GOT3 (cell line): ENCODE data around the gene PLD6.
"Not testable (repeated sequence)": the region's sequence is repeated elsewhere in the genome, so short reads cannot be mapped to it uniquely, and the experiment has no call there.

ENCODE experiments used
- DNase-seq: peaks from one replicate; lab custom pipeline; 2025; ENCODE audit warnings: mixed read lengths; lab: John Stamatoyannopoulos, UW

Gene PLD6, protein sequence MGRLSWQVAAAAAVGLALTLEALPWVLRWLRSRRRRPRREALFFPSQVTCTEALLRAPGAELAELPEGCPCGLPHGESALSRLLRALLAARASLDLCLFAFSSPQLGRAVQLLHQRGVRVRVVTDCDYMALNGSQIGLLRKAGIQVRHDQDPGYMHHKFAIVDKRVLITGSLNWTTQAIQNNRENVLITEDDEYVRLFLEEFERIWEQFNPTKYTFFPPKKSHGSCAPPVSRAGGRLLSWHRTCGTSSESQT

DNA sequence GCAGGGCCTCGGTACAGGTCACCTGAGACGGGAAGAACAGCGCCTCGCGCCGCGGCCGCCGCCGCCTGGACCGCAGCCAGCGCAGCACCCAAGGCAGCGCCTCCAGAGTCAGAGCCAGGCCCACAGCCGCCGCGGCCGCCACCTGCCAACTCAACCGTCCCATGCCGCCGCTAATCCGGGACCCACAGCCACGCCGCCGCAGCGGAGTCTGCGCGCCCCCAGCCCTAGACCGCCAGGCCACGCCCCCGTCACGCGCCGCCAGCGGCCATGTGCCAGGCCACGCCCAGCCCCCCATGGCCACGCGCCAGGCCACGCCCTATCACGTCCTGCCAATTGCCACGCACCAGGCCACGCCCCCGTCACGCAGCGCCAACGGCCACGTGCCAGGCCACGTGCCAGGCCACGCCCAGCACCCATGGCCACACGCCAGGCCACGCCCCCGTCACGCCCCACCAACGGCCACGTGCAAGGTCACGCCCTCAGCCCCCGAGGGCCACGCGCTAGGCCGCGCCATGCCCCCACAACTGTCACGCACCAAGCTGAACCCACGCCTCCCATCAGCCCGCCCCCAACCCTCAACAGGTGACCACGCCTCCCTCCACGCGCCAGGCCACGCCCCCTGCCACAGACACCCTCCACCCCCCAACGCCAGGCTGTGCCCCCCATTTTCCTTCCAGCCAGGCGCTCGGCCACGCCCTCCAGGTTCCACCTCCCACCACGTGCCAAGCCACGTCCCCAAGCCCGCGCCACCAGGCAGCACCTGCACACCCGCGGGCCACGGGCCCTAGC lies at the start of gene PLD6:
PLD6 (minus strand) TSS at position 210 of the 789 bp plus-strand sequence; CDS start at position 163, 47 bp downstream.
- peak; percentile 69 for DNase-seq

DNA sequence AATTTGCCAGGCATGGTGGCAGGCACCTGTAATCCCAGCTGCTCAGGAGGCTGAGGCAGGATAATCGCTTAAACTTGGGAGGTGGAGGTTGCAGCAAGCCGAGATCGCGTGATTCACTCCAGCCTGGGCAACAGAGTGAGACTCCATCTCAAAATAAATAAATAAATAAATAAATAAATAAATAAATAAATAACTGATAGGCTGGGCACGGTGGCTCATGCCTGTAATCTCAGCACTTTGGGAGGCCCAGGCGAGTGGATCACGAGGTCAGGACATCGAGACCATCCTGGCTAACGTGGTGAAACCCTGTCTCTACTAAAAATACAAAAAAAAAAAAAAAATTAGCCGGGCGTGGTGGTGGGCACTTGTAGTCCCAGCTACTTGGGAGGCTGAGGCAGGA lies 49.6 kb upstream of the PLD6 start:
- DNase-seq, result not testable (repeated sequence)

DNA sequence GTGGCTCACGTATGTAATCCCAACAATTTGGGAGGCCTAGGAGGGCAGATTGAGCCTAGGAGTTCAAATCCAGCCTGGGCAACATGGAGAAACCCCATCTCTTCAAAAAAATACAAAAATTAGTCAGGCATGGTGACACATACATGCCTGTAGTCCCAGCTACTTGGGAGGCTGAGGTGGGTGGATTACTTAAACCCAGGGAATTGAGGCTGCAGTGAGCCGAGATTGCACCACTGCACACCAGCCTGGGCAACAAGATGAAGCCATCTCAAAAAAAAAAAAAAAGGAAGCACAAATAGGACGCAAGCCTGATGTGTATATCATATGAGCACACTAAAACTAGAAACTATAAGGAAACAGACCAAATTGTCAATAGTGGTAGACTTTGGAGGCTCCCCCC lies 47.9 kb upstream of the PLD6 start:
- DNase-seq, result no peak

DNA sequence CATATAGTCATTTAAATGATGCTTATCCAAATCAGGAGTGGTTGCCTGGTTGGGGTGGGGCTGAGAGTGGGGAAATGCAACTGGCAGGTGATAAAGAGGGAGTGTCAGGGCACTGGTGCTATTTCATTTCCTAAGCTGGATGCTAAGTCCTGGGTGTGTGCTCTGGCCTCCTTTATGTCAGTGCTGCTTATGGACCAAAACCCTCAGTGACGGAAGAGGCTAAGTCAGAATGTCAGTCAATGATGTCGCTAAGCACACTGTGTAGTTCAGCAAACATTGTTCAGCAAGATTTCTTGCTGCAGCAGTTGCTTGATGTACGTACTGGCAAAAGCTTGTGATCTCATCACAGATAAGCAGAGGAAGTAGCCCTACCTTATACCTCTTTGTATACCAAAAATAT lies 47.3 kb upstream of the PLD6 start:
- no peak for DNase-seq

DNA sequence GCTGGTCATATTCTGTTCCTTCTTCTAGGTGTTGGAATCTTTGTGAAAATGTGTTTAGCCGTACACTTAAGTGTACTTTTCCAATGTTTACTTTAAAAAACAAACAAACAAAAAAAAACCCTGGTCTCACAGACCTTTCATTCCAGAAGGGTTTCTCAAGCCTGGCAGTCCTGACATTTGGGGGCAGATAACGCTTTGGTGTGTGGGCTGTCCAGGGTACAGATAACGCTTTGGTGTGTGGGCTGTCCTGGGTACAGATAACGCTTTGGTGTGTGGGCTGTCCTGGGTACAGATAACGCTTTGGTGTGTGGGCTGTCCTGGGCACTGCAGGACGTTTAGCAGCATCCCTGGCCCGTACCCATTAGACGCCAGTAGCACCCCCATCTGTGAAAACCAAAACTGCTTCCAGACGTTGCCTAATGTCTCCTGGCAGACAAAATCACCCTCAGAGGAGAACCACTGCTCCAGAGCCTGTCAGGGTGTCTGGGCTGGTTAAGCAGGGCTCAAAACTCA lies 46.1 kb upstream of the PLD6 start:
- DNase-seq, result no peak

DNA sequence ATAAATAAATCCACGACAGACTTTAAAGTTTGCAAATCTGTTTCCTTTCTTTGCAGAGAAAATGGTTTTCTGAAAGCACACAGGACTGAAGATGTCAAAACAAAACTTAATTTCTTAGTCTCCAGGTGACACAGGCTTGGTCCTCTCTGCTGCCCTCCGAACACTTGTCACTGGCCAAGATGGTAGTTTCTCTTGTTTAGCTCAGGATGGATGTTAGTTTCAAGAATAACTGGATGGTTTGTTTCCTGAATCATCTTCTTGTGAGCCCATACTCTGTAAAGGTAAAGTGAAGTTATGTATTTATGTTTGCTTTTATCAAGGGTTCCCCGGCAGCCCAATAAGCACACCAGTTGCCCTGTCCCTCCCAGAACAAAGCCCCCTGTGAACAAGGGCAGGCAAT lies 40.7 kb upstream of the PLD6 start:
- DNase-seq, result no peak

DNA sequence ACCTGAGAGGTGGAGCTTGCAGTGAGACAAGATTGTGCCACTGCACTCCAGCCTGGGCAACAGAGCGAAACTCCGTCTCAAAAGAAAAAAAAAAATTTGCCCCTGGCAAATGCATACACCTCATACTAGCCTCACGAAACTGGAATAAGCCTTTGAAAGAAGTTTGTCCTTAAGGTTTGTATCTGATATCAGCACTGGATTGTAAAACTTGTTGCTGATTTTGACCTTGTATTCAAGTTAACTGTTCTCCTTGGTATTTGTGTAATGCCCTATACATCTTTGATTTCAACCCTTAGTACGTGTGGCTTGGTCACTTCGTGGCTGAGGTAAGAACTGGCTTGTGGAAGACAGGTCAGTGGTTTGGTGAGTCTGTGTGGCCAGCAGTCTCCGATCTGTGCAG lies 37.0 kb upstream of the PLD6 start:
- no peak for DNase-seq

DNA sequence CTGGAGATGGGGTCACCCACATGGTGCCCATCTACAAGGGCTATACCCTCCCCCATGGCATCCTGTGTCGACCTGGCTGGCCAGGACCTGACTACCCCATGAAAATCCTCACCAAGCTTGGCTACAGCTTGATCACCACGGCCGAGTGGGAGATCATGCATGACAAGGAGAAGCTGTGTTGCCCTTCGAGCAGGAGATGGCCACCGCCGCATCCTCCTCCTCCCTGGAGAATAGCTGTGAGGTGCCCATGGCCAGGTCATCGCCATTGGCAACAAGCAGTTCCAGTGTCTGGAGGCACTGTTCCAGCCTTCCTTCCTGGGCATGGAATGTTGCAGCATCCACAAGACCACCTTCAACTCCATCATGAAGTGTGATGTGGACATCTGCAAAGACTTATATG lies 36.1 kb upstream of the PLD6 start:
- no peak for DNase-seq

DNA sequence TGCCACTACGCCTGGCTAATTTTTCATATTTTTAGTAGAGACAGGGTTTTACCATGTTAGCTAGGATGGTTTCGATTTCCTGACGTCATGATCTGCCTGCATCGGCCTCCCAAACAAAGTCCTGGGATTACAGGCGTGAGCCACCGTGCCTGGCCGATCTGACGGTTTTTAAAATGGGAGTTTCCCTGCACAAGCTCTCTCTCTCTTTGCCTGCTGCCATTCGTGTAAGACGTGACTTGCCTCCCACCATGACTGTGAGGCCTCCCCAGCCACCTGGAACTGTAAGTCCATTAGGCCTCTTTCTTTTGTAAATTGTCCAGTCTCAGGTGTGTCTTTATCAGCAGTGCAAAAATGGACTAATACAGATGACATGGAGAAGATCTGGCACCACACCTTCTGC lies 35.5 kb upstream of the PLD6 start:
- no peak for DNase-seq

DNA sequence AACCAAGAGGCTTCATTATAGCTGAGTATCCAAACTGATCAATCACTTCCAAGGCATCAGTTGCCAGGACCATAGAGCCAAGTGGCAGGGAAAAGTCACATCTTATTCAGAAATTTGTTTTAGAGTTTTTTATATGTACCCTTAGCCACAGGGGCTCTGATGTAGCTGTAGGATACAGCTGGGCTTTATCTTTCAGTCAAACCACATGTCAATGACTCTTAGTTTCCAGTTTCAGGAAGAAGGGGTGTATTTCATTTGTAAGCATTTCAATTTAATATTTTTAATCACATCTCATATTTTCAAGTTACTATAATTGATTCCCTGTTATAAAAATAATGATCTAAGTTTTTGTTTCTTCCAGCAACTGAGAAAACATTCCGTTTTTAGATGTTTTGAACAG lies 33.7 kb upstream of the PLD6 start:
- DNase-seq, result no peak

DNA sequence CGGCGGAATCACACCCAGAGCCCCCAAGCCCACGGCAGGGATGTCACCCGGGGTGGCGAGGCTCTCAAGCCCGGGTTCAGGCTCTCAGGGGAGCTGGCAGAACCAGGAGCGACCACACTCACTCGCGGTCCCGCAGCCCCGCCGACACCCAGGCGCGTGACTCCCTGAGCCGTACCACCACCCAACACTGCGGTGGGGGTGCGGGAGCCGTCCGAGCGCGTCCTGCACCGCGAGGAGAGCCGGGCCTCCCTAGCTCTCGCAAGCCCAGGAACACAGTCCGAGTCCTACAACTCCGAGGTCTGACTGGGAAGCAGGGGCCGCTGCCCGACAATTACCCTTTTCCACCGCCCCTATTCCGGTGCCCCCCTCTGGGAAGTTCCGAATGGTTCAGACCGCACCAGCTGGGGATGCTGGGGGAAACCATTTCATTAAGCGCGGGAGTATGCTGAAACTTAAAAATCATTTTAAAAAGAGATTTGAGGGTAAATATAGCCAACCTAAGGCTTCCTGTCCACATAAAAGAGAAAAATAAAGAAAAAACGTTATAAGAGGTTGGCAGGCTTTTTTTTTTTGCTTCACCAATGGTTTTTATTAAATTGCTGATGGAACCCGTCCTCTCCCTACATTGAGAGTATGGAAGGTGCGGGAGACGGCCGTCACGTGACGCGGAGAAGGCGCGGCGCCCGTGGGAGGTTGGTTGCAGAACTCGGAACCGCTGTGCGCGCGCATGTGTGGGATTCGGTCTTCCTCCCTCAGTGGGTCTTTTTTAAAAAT lies 31.1 kb upstream of the PLD6 start, which contains the start of gene FLCN:
FLCN (minus strand) TSS at position 143 of the 774 bp plus-strand sequence. CDS start 9,031 bp downstream, outside the sequence.
- DNase-seq, result peak; percentile 51

DNA sequence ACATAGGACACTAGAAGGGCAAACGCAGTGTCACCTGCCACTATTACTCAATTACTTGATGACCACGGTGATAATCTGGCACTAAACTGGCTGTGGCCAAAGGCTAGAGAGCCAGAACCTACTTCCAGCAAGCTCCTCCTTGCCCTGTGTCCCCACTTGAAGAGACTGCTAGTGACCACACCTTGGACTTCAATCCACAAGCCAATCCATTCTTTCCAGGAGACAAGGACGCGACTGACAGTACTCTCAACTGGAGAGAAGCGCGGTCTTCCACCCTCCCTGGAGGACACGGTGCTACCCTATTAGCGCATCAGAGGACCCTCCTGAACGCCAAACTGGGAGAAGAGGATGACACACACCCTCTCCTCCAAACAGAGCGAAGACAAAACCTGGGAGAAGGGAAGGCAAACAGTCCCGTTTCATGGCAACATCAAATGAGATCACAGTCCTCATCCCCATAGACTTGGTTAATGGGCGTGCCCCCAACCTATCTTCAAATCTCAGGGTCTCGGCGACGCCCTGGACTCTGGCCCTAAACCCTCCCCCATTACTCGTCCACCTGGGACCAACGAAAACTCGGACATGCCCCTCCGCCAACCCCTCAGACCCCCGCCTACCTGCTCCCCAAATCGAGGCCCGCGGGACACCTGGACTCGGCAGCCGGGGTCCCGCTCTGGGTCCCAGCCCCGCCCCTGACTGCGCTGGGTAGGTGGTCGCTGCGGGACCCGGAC lies 30.3 kb upstream of the PLD6 start:
- no peak for DNase-seq

DNA sequence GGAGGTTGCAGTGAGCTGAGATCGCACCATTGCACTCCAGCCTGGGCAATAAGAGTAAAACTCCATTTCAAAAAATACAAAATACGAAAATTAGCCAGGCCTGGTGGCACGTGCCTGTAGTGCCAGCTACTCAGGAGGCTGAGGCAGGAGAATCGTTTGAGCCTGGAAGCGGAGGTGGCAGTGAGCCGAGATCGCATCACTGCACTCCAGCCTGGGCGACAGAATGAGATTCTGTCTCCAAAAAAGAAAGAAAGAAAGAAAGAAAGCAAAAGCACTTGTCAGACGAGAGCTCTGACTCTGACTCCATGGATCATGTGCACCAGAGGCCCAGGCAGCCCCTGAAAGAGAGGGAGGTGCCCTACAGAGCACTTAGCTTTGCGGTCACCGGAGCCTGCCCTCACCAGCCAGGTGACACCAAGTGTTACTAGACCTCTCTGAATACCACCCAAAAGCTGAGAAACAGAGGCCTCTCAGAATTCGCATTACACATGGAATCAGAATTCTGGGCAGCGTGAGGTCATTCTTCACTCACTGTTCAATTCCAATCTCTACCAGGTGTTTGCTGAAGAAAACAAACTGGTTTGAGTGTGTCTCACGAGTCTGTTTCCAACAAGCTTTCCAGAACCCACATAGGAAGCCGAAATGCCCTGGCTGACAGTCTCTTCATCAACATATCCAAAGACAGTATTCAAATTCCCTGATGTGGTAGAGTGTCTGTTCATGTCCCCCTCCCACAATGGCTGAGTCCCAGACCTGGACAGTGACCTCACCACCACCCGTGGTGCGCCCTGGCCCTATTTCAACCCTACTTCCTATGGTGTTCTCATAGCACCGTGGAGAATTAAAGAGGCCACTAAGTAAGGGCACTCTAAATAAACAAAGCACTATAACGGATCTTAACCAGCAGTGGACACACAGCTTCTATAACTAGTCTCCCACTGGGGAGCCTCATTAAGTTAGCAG lies 29.4 kb upstream of the PLD6 start:
- no peak for DNase-seq

DNA sequence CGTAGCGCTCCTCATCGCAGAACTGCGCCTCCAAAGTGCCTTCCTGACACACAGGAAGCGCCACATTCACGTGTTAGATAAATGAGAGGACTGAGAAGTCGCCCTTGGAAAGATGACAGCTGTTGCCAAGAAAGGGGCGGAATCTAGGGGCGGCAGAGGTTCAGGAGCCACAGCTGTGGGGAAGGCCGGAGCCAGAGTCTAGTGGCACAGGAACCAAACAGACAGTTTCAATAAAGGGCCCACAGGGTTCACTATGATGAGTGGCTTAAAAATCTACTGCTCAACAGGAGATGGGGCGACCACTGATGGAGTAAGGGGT lies 26.1 kb upstream of the PLD6 start:
- no peak for DNase-seq

DNA sequence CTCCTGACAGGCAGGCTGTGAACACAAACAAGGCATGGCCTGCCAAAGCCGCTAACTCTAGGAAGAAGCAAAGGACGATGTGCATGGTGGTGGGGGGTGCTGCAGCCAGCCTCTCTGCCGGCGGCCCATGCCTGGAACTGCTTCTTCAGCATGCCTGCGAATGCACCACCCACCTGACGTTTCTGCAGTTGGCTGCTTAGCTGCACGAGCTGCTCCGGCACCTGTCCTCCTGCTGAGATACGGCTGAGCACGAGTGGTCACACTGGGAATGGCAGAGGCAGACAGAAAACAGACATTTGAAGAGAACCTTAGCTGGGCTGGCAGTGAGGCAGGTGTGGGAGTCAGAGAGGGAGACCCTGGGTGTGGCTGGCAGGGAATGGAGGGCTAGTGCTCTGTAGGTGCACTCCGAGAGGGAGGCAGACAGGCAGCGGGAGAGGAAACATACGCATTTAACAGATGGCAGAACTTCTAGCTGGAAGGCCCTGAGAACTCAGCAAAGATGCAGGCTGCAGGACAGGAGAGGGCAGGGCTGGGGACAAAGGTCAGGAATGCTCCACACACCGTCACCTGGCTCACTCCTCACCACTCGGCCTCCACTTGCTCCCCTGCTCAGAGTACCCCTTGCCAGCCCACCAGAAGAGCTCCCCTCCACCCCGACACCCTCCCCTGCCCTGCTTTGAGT lies 25.6 kb upstream of the PLD6 start:
- DNase-seq, result no peak

DNA sequence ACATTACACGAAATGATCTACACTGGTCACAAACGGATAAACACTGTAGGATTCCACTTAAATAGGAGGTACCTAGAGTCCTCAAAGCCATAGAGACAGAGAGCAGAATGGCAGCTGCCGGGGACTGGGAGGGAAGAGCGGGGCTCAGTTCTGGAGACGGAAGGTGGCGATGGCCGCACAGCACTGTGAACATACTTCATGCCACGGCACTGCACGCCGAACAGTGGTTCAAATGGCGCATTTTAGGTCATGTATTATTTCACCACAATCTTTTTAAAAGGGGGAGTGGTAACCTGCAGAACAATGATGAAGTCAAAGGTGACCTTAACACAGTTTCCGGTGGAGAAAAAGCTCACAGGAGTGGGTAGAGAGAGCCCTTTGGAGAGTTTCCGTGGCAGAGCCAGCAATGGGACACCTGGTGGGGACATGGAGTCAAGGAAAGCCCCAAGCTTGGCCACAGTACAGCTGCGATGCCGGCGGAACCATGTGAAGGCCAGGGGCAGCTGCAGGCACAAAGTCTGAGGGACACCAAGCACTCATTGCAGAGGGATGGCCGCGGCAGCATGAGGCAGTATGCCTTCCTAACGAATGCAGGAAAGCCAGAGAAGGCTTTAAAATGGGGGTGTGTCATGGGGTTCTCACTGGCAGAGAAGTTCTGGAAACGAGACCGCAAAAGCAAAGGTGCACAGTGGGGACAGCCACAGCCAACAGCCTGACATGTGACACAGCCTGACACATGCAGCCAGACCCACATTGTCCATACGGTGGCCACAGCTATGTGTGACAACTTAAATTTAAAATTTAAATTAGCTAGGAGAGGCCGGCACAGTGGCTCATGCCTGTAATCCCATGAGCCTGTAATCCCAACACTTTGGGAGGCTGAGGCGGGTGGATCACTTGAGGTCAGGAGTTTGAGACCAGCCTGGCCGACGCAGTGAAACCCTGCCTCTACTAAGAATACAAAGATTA lies 23.6 kb upstream of the PLD6 start:
- no peak for DNase-seq

DNA sequence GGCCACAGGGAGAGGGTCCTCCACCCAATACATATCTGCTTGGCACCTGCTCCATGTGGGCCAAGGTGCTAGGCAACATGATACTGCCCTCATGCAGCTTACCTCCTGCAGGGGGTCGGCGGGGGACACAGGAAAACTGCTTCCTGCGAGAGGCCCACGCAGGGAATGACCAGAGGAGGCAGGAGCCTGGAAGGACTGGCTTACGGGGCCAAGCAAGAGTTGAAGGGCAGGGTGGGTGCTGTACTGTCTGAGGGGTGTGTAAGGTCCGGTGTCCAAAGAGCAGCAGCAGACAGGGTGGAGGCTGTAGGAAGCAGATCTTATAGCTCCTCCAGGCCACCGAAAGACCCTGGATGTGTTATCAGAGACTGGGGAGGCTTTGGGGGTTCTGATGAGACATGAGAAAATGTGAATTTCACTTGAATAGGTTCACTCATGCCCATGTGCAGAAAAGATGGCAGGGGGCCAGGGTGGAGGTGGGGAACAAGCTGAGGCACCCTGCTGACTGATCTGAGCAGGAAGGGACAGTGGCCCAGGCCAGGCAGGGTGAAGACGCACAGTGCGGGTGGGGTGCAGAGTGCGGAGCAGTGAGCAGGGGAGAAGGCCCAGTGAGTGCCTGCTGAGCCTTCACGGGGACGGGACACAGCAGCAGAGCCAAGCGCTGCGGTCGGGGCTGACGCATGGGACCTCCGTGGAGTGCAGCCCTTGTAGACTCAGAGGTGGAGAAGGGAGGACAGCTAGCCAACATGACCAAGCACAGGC lies 22.6 kb upstream of the PLD6 start:
- DNase-seq, result no peak
